Activated B cell treated with CpG ODN at 0.5 μM for 24 hours (primary cell): ENCODE results near the gene FAAP24. TPM values are rescaled to one million over a fixed set of nuclear protein-coding genes. Genes with fewer than 3 reads are reported as not detected.
"Not testable (repeated sequence)": the region's sequence is repeated elsewhere in the genome, so short reads cannot be mapped to it uniquely, and the experiment has no call there.

Source experiments
- ATAC-seq: fragments of 200-7000 bp; cut with Tn5 transposase; one replicate; pipeline ENCODE4 v1.10.0; 2021; ENCODE audit warnings: low read depth, mild to moderate bottlenecking, moderate library complexity
- CTCF ChIA-PET: fragments of 350-600 bp; sonication (Branson Sonifier 250); formaldehyde crosslinking; loops from one replicate; lab custom pipeline; 2021; ENCODE audit warnings: antibody characterized with exemption; lab: Charles Lee
- POLR2A ChIA-PET: fragments of 350-600 bp; sonication (Branson Sonifier 250); formaldehyde crosslinking; loops from one replicate; lab custom pipeline; 2021; ENCODE audit warnings: antibody characterized with exemption; lab: Charles Lee
- DNase-seq: peaks from one replicate; pipeline ENCODE4 v3.0.0; 2022
- H3K27ac Mint-ChIP-seq: one replicate; pipeline ENCODE4 v1.8.0; 2020; ENCODE audit warnings: mixed read lengths
- H3K27me3 Mint-ChIP-seq: one replicate; pipeline ENCODE4 v1.8.0; 2021; ENCODE audit warnings: mixed read lengths
- H3K36me3 Mint-ChIP-seq: one replicate; pipeline ENCODE4 v1.8.0; 2021; ENCODE audit warnings: low read depth, mixed read lengths
- H3K4me1 Mint-ChIP-seq: one replicate; pipeline ENCODE4 v1.8.0; 2021; ENCODE audit warnings: mixed read lengths
- H3K4me3 Mint-ChIP-seq: one replicate; pipeline ENCODE4 v1.8.0; 2020; ENCODE audit warnings: mild to moderate bottlenecking, mixed read lengths
- H3K9me3 Mint-ChIP-seq: one replicate; pipeline ENCODE4 v1.8.0; 2020; ENCODE audit warnings: mixed read lengths
- intact Hi-C: fragments of 100-400 bp; cut with micrococcal nuclease; formaldehyde crosslinking; loops from one replicate; pipeline ENCODE4 v1.15.1; 2024
- total RNA-seq: library from RNA; stranded (reverse); gene quantifications from 2 replicates; pipeline ENCODE4 v1.2.3, GENCODE V29; 2022
- TF ChIP-seq, protein P1 (sequence below): fragments of 200-600 bp; IDR thresholded peaks from one replicate; pipeline ENCODE4 v1.8.0; 2022; ENCODE audit warnings: antibody characterized with exemption, mild to moderate bottlenecking

Gene FAAP24
- total RNA-seq, 1 donor from 2014 or later, result 3.7 TPM

DNA sequence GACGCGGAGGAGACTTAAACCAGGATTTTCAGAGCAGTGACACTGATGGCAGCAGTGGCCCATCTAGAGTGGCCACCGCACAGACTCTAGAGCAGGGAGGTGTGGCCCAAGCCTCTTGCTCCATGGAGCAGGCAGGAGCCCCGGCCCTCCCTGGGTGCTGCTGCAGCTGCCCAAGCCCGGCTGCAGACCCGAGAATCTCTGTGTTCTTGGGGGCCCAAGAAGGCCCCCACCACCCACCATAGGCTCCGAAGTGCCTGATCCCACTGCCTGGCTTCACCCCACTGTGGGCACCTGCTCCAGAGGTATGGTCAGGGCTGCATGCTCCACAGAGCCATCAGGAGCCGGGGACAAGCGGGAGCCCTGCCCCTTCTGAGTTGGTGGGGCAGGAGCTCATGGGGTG is 36.4 kb upstream of the FAAP24 start:
- ATAC-seq (no peak), DNase-seq (no peak)
- Mint-ChIP-seq H3K36me3 (peaks cover 60% of the 10 kb centered on the region), H3K4me3 (no peak overlapping the region), H3K27me3 (no peaks in the 10 kb centered on the region), H3K27ac (no peak overlapping the region), H3K4me1 (no peaks in the 10 kb centered on the region), H3K9me3 (no peaks in the 10 kb centered on the region)
- CTCF ChIA-PET, result no interaction called here
- TF ChIP-seq, protein P1, sequence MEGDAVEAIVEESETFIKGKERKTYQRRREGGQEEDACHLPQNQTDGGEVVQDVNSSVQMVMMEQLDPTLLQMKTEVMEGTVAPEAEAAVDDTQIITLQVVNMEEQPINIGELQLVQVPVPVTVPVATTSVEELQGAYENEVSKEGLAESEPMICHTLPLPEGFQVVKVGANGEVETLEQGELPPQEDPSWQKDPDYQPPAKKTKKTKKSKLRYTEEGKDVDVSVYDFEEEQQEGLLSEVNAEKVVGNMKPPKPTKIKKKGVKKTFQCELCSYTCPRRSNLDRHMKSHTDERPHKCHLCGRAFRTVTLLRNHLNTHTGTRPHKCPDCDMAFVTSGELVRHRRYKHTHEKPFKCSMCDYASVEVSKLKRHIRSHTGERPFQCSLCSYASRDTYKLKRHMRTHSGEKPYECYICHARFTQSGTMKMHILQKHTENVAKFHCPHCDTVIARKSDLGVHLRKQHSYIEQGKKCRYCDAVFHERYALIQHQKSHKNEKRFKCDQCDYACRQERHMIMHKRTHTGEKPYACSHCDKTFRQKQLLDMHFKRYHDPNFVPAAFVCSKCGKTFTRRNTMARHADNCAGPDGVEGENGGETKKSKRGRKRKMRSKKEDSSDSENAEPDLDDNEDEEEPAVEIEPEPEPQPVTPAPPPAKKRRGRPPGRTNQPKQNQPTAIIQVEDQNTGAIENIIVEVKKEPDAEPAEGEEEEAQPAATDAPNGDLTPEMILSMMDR, result no peak
- intact Hi-C loops, result no loop called here
- POLR2A ChIA-PET, result no interaction called here

DNA sequence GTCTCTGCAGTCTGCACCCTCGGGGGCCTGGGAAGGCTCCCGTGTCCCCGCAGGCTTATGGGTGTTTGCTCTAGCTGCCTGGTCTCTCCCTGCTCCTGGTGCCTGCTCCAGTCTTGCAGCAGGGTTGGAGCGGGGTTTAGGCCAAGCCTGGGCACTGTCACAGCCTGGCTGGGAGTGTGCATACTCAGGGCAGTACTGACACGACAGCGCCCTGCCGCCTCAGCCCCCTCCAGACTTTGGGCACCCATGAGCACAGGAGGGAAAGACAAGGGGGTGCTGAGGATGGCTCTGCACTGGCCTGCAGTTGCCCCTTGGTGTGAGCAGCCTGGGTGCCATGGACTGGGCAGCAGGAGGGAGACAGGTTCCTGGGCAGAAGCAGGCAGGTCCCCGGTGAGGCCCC is 36.0 kb upstream of the FAAP24 start:
- ATAC-seq, result no peak

DNA sequence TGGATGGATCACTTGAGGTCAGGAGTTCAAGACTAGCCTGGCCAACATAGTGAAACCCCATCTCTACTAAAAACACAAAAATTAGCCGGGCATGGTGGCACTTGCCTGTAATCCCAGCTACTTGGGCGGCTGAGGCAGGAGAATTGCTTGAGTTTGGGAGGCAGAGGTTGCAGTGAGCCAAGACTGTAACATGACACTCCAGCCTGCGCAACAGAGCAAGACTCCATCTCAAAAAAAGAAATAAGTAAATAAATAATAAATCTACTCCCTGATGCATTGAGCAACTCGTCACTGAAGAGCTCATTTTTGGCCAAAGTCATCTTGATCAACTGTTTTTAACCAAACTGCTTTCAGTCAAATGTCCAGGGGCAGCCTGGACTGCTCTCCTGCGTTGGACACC is 30.8 kb upstream of the FAAP24 start:
- peaks cover 71% of the 10 kb centered on the region for H3K36me3 Mint-ChIP-seq

More for the DNA sequence above, 36.0 kb upstream of the FAAP24 start:
- no peaks in the 10 kb centered on the region for H3K9me3 Mint-ChIP-seq
- TF ChIP-seq, protein P1, result no peak
- H3K36me3 Mint-ChIP-seq, result peaks cover 57% of the 10 kb centered on the region
- no peaks in the 10 kb centered on the region for H3K27me3 Mint-ChIP-seq
- no peak overlapping the region for H3K4me3 Mint-ChIP-seq
- no peak for DNase-seq
- H3K4me1 Mint-ChIP-seq, result no peaks in the 10 kb centered on the region
- H3K27ac Mint-ChIP-seq, result no peak overlapping the region
- intact Hi-C loops, result no loop called here
- CTCF ChIA-PET, result no interaction called here
- POLR2A ChIA-PET, result no interaction called here

DNA sequence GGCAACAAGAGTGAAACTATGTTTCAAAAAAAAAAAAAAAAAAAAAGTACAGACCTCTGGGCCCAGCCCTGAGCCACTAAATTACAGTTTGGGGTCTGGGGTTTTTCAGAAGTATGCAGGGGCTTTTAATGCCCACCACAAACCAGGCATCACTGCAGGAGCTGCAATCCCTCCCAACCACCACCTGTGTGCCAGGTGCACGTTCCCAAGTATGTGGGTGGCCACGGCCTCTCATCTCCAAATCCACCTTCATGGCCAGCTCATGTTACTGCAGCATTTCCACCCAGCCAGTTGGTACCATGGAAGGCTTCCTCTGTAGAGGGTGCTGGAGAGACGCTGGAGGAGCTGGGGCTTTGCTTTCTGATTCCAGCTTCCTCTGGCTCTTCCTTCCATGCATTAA is 26.8 kb upstream of the FAAP24 start:
- no peak for DNase-seq
- H3K4me1 Mint-ChIP-seq, result no peaks in the 10 kb centered on the region
- H3K27ac Mint-ChIP-seq, result no peak overlapping the region
- intact Hi-C loops, result no loop called here
- no peak for ATAC-seq
- no peak overlapping the region for H3K4me3 Mint-ChIP-seq
- TF ChIP-seq, protein P1, result no peak
- H3K36me3 Mint-ChIP-seq, result peaks cover 80% of the 10 kb centered on the region
- peaks cover 7% of the 10 kb centered on the region for H3K9me3 Mint-ChIP-seq
- ChIA-PET CTCF (no interaction called here), POLR2A (no interaction called here)
- no peaks in the 10 kb centered on the region for H3K27me3 Mint-ChIP-seq

More for the DNA sequence above, 30.8 kb upstream of the FAAP24 start:
- POLR2A ChIA-PET, H3K27me3 Mint-ChIP-seq, intact Hi-C loops, H3K4me1 Mint-ChIP-seq, DNase-seq, H3K27ac Mint-ChIP-seq, ATAC-seq, CTCF ChIA-PET, H3K4me3 Mint-ChIP-seq, H3K9me3 Mint-ChIP-seq: not testable (repeated sequence)

DNA sequence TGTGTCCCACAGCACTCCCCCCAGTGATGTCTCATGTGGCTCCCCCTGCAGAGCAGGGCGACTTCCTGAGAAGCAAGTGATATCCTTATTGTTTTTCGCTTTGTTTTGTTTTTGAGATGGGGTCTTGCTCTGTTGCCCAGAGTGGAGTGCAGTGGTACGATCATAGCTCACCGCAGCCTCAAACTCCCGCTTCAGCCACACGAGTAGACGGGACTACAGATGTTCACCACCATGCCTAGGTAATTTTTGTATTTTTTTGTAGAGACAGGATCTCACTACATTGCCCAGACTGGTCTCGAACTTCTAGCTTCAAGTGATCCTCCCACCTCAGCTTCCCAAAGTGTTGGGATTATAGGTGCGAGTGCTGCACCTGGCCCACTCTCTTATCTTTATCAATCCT is 5.3 kb upstream of the FAAP24 start:
- POLR2A ChIA-PET, result no interaction called here
- Mint-ChIP-seq H3K9me3 (no peaks in the 10 kb centered on the region), H3K36me3 (peaks cover 54% of the 10 kb centered on the region), H3K27me3 (no peaks in the 10 kb centered on the region), H3K4me3 (no peak overlapping the region), H3K4me1 (peaks cover 8% of the 10 kb centered on the region), H3K27ac (no peak overlapping the region)
- TF ChIP-seq, protein P1, result no peak
- intact Hi-C loops, result no loop called here
- CTCF ChIA-PET, result no interaction called here
- DNase-seq, result no peak
- ATAC-seq, result no peak

DNA sequence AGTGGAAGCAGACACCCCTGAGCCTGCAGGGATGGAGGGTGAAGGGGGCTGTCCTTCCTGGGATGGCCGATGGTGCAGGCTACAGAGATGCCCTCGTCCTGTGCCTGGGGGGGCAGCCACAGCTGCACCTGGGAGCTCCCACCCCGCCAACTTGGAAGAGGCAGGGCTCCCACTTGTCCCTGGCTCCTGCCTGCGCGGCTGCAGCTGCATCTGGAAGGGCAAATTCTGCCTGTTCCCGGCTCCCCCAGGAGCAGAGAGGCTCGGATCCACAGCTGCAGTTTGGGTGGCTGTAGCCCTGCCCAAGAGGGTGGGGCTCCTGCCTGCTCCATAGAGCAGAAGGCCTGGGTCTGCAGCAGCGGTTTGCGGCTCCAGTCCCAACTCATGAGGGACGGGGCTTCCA is 2.5 kb upstream of the FAAP24 start:
- ChIA-PET CTCF (no interaction called here), POLR2A (no interaction called here)
- TF ChIP-seq, protein P1, result no peak
- peaks cover 15% of the 10 kb centered on the region for H3K4me1 Mint-ChIP-seq
- DNase-seq (no peak), ATAC-seq (no peak)
- intact Hi-C loops, result no loop called here
- no peaks in the 10 kb centered on the region for H3K9me3 Mint-ChIP-seq
- peaks cover 30% of the 10 kb centered on the region for H3K36me3 Mint-ChIP-seq
- no peaks in the 10 kb centered on the region for H3K27me3 Mint-ChIP-seq
- no peak overlapping the region for H3K4me3 Mint-ChIP-seq
- no peak overlapping the region for H3K27ac Mint-ChIP-seq
